GM12878 (cell line): ENCODE measurements around the gene ACADS. TPM values are rescaled to one million over a fixed set of nuclear protein-coding genes. Genes with fewer than 3 reads are reported as not detected.

Experiments used
- GABPA ChIP-seq: IDR thresholded peaks from 2 replicates; pipeline ENCODE4 v1.6.1; 2014; ENCODE audit warnings: antibody characterized with exemption, low read depth, mild to moderate bottlenecking, inconsistent platforms
- RUNX3 ChIP-seq: IDR thresholded peaks from 2 replicates; pipeline ENCODE4 v1.6.1; 2012; ENCODE audit warnings: low read length, inconsistent platforms
- polyA plus RNA-seq, 11 experiments: library from polyadenylated mRNA; depleted of rRNA in 4 of 11; unstranded in 6 of 11; stranded (reverse) in 5 of 11; fragments of >200 nt; fragmentation: Nextera tagmentation in 4 of 11; fragmentation: Illumina TruSeq in 1 of 11; extraction: Ambion mirVana in 4 of 11; extraction: Trizol in 1 of 11; gene quantifications; 1 replicate in 1 of 11; 2 replicates in 10 of 11; pipeline versions ENCODE4 v1.2.1 to v1.2.3, GENCODE V29; 2011 to 2016; ENCODE audit warnings: inconsistent platforms in 2 of 11, missing spikeins in 2 of 11, low read depth in 1 of 11
- total RNA-seq, 4 experiments: library from RNA; depleted of rRNA in 3 of 4; stranded (reverse); fragments of >200 nt in 3 of 4; fragmentation: Illumina TruSeq in 1 of 4; extraction: Trizol in 1 of 4; gene quantifications; 2 replicates each; pipeline versions ENCODE4 v1.2.1 to v1.2.3, GENCODE V29; 2013 to 2021
- TF ChIP-seq, protein P1 (sequence below): fragments of 150-350 bp; IDR thresholded peaks from 2 replicates; pipeline ENCODE4 v1.6.1; 2016; ENCODE audit warnings: low read depth, low read length
- TF ChIP-seq, protein P2 (sequence below): fragments of 450-650 bp; IDR thresholded peaks from 2 replicates; pipeline ENCODE4 v1.6.1; 2016; ENCODE audit warnings: mild to moderate bottlenecking, moderate library complexity, borderline replicate concordance

Gene ACADS
- total and polyA plus RNA-seq, 10 of the 15 experiments (the other 5 are each of a cell fraction or from before 2014, with no cell fraction given) = 0.05 to 18.1 (median 10.2) TPM

DNA sequence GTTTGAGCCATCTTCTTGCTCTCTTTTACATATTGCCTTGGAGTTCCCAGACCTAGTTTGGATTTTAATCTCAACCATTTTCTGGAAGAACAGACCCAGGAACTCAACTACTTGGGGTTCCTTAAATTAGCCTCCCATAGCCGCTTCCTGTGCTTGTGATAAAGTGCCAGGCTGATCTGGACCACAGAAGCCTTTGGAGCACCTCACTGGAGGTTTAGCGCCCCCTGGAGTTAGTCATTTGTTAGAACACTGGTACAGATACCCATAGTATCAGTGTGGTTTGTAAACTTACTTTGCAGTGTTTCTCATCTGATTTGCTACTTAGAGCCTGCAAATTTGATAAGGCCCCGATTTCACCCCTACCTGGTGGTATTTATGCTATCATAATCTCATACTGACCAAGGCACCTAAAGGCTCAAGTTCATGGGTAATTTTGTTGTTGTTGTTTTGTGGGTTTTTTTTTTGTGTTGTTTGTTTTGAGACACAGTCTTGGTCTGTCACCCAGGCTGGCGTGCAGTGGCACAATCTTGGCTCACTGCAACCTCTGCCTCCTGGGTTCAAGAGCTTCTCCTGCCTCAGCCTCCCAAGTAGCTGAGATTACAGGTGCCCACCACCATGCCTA is 11.7 kb upstream of the ACADS start (continued):
- TF ChIP-seq, protein P1, sequence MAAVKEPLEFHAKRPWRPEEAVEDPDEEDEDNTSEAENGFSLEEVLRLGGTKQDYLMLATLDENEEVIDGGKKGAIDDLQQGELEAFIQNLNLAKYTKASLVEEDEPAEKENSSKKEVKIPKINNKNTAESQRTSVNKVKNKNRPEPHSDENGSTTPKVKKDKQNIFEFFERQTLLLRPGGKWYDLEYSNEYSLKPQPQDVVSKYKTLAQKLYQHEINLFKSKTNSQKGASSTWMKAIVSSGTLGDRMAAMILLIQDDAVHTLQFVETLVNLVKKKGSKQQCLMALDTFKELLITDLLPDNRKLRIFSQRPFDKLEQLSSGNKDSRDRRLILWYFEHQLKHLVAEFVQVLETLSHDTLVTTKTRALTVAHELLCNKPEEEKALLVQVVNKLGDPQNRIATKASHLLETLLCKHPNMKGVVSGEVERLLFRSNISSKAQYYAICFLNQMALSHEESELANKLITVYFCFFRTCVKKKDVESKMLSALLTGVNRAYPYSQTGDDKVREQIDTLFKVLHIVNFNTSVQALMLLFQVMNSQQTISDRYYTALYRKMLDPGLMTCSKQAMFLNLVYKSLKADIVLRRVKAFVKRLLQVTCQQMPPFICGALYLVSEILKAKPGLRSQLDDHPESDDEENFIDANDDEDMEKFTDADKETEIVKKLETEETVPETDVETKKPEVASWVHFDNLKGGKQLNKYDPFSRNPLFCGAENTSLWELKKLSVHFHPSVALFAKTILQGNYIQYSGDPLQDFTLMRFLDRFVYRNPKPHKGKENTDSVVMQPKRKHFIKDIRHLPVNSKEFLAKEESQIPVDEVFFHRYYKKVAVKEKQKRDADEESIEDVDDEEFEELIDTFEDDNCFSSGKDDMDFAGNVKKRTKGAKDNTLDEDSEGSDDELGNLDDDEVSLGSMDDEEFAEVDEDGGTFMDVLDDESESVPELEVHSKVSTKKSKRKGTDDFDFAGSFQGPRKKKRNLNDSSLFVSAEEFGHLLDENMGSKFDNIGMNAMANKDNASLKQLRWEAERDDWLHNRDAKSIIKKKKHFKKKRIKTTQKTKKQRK = no peak
- peak; percentile 69 for TF ChIP-seq RUNX3
- TF ChIP-seq, protein P2, sequence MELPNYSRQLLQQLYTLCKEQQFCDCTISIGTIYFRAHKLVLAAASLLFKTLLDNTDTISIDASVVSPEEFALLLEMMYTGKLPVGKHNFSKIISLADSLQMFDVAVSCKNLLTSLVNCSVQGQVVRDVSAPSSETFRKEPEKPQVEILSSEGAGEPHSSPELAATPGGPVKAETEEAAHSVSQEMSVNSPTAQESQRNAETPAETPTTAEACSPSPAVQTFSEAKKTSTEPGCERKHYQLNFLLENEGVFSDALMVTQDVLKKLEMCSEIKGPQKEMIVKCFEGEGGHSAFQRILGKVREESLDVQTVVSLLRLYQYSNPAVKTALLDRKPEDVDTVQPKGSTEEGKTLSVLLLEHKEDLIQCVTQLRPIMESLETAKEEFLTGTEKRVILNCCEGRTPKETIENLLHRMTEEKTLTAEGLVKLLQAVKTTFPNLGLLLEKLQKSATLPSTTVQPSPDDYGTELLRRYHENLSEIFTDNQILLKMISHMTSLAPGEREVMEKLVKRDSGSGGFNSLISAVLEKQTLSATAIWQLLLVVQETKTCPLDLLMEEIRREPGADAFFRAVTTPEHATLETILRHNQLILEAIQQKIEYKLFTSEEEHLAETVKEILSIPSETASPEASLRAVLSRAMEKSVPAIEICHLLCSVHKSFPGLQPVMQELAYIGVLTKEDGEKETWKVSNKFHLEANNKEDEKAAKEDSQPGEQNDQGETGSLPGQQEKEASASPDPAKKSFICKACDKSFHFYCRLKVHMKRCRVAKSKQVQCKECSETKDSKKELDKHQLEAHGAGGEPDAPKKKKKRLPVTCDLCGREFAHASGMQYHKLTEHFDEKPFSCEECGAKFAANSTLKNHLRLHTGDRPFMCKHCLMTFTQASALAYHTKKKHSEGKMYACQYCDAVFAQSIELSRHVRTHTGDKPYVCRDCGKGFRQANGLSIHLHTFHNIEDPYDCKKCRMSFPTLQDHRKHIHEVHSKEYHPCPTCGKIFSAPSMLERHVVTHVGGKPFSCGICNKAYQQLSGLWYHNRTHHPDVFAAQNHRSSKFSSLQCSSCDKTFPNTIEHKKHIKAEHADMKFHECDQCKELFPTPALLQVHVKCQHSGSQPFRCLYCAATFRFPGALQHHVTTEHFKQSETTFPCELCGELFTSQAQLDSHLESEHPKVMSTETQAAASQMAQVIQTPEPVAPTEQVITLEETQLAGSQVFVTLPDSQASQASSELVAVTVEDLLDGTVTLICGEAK = peak; percentile 40; the same call in 1 of the 2 replicates
- TF ChIP-seq GABPA = 0 out of 2 replicates have a peak, but pooled peaks have one; percentile 34
